SU-DHL-6 (cell line): ENCODE measurements around the gene CDH13.

Experiments
- EZH2phosphoT487 ChIP-seq: fragments of 200-600 bp; sonication (generic), shearing (Covaris generic); conservative IDR thresholded peaks from 2 replicates; pipeline ENCODE4 v1.6.1; 2018; ENCODE audit warnings: mild to moderate bottlenecking, antibody characterized with exemption, low read length, moderate library complexity, mixed read lengths
- TF ChIP-seq, protein P1 (sequence below): fragments of 200-600 bp; sonication (generic); IDR thresholded peaks from one replicate; pipeline ENCODE4 v1.5.1; 2017; ENCODE audit warnings: antibody characterized with exemption, mild to moderate bottlenecking, low read length, moderate library complexity; ENCODE audit not compliant: insufficient read depth, poor library complexity, severe bottlenecking

DNA sequence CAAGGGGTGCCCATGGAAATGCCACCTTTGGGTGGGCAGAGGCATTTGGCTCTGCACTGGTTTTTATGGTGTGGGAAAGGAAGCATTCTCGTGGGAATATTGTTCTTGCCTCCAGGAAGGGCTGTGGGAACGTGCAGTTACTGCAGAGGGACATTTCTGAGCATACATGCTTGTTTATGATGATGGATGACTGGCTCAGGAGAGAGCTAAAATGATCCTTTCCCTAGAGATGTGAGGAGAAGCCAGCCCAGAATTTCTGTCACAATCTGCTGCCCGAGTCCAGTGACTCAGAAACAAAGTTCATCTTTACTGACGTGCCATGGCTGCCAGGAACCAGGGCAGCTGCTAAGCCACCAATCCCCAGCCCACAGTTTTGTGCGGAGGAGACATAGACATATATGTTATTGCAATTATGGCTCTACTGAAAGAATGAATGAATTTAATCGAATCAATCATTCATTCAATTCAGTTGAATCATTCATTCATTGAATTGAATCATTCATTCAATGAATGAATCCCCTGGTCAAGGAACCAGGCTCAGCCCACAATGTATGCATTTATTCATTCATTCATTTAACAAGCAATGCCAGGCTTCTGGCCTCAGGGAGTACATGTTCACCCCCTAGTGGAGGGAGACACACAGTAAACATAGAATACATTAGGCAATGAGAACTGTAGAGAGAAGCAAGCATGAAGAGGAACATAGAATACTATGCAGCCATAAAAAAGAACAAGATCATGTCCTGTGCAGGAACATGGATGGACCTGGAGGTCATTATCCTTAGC is 766.6 kb downstream of the CDH13 start:
- TF ChIP-seq, protein P1, sequence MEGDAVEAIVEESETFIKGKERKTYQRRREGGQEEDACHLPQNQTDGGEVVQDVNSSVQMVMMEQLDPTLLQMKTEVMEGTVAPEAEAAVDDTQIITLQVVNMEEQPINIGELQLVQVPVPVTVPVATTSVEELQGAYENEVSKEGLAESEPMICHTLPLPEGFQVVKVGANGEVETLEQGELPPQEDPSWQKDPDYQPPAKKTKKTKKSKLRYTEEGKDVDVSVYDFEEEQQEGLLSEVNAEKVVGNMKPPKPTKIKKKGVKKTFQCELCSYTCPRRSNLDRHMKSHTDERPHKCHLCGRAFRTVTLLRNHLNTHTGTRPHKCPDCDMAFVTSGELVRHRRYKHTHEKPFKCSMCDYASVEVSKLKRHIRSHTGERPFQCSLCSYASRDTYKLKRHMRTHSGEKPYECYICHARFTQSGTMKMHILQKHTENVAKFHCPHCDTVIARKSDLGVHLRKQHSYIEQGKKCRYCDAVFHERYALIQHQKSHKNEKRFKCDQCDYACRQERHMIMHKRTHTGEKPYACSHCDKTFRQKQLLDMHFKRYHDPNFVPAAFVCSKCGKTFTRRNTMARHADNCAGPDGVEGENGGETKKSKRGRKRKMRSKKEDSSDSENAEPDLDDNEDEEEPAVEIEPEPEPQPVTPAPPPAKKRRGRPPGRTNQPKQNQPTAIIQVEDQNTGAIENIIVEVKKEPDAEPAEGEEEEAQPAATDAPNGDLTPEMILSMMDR, result no peak
- TF ChIP-seq EZH2phosphoT487, result no peak
